ENCODE results near the gene NEGR1. TPM values are rescaled to one million over a fixed set of nuclear protein-coding genes. Genes with fewer than 3 reads are reported as not detected.

NEGR1 gene
- total and polyA plus RNA-seq, 3 donors from 2014 or later: 2.9 to 7.6 (median 3.1) TPM

GRCh38 chr1:71967670-71968069 lies 314.7 kb downstream of the NEGR1 start:
- TF ChIP-seq CTCF (IDR thresholded peaks at IDR 0.05): no peak
- no peak for TF ChIP-seq POLR2A (IDR thresholded peaks at IDR 0.05)
- Histone ChIP-seq H3K27ac (no peak overlapping the region), H3K27me3 (no peaks in the 10 kb centered on the region), H3K9me3 (no peaks in the 10 kb centered on the region), H3K36me3 (ENCODE audit: low read depth, missing control alignments) (no peaks in the 10 kb centered on the region), H3K4me3 (no peak overlapping the region), H3K4me1 (no peaks in the 10 kb centered on the region)
- 90 to 93% methylated on average over 2 of the region's 2 CpGs for WGBS, 2 donors
- intact Hi-C loops (cut with DNase I; ENCODE audit: low total_unique reads): no loop called here
- no peak for DNase-seq

- intact Hi-C loops (cut with DNase I; ENCODE audit: low total_unique reads): no loop called here
- Histone ChIP-seq H3K4me1 (no peaks in the 10 kb centered on the region), H3K27ac (no peak overlapping the region), H3K9me3 (no peaks in the 10 kb centered on the region), H3K4me3 (no peak overlapping the region), H3K36me3 (ENCODE audit: low read depth, missing control alignments) (no peaks in the 10 kb centered on the region), H3K27me3 (no peaks in the 10 kb centered on the region)
- DNase-seq: no peak
- TF ChIP-seq POLR2A (IDR thresholded peaks at IDR 0.05): no peak
- no peak for TF ChIP-seq CTCF (IDR thresholded peaks at IDR 0.05)
- 94% methylated on average over 6 of the region's 6 CpGs for WGBS, 2 donors
Measured at GRCh38 chr1:71964188-71964587, 318.2 kb downstream of the NEGR1 start.

- Histone ChIP-seq H3K27ac (no peak overlapping the region), H3K4me1 (no peaks in the 10 kb centered on the region), H3K4me3 (no peak overlapping the region), H3K36me3 (ENCODE audit: low read depth, missing control alignments) (no peaks in the 10 kb centered on the region), H3K27me3 (no peaks in the 10 kb centered on the region), H3K9me3 (no peaks in the 10 kb centered on the region)
- 39 to 53% methylated on average over 2 of the region's 2 CpGs for WGBS, 2 donors
- TF ChIP-seq POLR2A (IDR thresholded peaks at IDR 0.05): no peak
- no peak for TF ChIP-seq CTCF (IDR thresholded peaks at IDR 0.05)
- intact Hi-C loops (cut with DNase I; ENCODE audit: low total_unique reads): no loop called here
- DNase-seq: no peak
Measured at GRCh38 chr1:71956613-71957285, 325.6 kb downstream of the NEGR1 start.

GRCh38 chr1:71950579-71950978 lies 331.8 kb downstream of the NEGR1 start:
- Histone ChIP-seq H3K27ac (no peak overlapping the region), H3K36me3 (ENCODE audit: low read depth, missing control alignments) (no peaks in the 10 kb centered on the region), H3K4me3 (no peak overlapping the region), H3K9me3 (no peaks in the 10 kb centered on the region), H3K4me1 (no peaks in the 10 kb centered on the region), H3K27me3 (no peaks in the 10 kb centered on the region)
- intact Hi-C loops (cut with DNase I; ENCODE audit: low total_unique reads): no loop called here
- no peak for DNase-seq
- 65 to 78% methylated on average over 2 of the region's 2 CpGs for WGBS, 2 donors
- TF ChIP-seq CTCF (IDR thresholded peaks at IDR 0.05): no peak
- TF ChIP-seq POLR2A (IDR thresholded peaks at IDR 0.05): no peak

GRCh38 chr1:71949681-71950080 lies 332.7 kb downstream of the NEGR1 start:
- DNase-seq: no peak
- intact Hi-C loops (cut with DNase I; ENCODE audit: low total_unique reads): no loop called here
- Histone ChIP-seq H3K9me3 (no peaks in the 10 kb centered on the region), H3K4me3 (no peak overlapping the region), H3K36me3 (ENCODE audit: low read depth, missing control alignments) (no peaks in the 10 kb centered on the region), H3K27ac (no peak overlapping the region), H3K4me1 (no peaks in the 10 kb centered on the region), H3K27me3 (no peaks in the 10 kb centered on the region)
- WGBS, 2 donors: 47 to 60% methylated on average over 2 of the region's 2 CpGs
- TF ChIP-seq CTCF (IDR thresholded peaks at IDR 0.05) (no peak), POLR2A (IDR thresholded peaks at IDR 0.05) (no peak)

Measured in testis (tissue), 3 donors.